ENCODE results near the gene CELF5.
A peak's percentile ranks its signal among the peaks of the same experiment; 100 is the strongest.

Gene CELF5

DNA sequence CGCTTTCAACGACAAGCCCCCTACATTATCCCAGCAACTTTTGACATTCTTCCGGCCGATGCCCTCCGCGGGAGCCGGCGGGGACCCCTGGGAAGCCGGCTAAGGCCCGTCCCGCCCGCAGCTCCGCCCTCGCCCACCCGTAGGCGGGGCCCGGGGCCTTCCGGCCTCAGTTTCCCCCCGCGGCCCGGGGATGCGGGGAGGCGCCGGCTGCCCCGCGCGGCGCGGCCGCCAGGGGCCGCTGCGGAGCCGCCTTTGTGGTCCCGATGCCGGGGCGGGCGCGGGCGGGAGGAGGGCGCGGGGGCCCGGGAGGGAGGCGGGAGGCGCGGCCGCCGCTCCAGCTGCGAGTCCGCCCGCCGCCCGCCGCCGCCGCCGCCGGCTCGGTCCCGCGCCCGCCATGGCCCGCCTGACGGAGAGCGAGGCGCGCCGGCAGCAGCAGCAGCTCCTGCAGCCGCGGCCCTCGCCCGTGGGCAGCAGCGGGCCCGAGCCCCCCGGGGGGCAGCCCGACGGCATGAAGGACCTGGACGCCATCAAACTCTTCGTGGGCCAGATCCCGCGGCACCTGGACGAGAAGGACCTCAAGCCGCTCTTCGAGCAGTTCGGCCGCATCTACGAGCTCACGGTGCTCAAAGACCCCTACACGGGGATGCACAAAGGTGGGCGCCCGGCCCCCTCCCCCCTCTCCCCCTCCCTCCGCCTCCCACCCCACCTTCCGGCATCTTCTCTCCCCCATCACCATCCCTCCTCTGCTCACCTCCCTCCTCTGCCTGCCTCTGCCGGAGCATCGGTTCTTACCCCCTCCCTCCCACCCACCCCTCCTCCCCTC lies at the start of gene CELF5:
Gene CELF5 (plus strand): TSS at position 316 of the 823 bp plus-strand sequence. CDS start 79 bp downstream, at position 395.
- no peaks in the 10 kb centered on the region for H3K36me3 ChIP-seq (ENCODE audit: insufficient read depth, low read length)
- no peak within 1 kb of the TSS for H3K9ac ChIP-seq (ENCODE audit: insufficient read length)
- TF ChIP-seq POLR2AphosphoS5 (IDR thresholded peaks at IDR 0.05; ENCODE audit: borderline replicate concordance, low read depth, low read length), result no peak
- peak within 1 kb of the TSS; percentile 49 for H3K4me3 ChIP-seq
- H3K27ac ChIP-seq, result no peak within 1 kb of the TSS
- H3K9me3 ChIP-seq (ENCODE audit: low read depth, low read length), result no peaks in the 10 kb centered on the region
- no peak for DNase-seq (ENCODE audit: low read depth, low spot score)

DNA sequence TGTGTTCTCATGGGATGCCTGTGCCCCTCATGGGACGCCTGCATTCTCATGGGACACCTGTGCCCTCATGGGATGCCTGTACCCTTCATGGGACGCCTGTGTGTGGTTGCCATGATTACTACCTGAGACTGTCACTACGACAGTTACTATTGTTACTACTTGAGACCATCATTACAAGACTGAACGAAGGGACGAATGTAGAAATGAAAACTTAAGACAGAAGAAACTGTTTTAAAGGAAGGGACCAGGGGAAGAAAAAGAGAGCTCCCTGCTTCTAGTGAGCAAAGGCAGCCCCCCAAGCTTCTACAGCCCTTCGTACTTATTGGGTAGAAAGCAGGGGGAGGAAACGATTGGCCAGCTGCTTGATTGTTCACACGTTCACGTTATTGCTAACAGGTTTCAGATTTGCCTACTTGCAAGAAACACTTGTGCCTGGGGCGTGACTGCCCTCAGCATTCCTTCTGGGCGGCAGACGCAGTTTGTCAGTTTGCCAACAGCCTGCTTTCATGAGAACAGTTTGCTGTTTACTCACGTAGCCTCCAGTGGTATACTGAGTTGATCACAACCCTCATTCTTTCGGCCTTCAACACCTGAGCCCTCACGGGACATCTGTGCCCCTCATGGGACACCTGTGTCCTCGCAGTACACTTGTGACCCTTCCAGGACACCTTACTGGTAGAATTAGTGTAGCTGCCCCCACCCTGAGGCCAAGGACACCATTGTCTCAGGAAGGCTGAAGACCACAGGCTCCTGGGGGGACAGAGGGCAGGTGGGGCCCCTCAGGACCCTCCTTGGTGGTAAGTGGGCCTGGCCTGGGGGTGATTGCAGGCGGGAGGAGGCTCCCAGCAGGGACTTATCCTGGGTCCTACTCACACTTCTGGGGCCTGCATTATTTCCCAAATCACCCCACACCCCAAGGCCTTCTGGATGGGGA lies 48.4 kb upstream of the CELF5 start:
- Histone ChIP-seq H3K9ac (ENCODE audit: insufficient read length) (no peak overlapping the region), H3K9me3 (ENCODE audit: low read depth, low read length) (no peaks in the 10 kb centered on the region), H3K4me3 (no peak overlapping the region), H3K36me3 (ENCODE audit: insufficient read depth, low read length) (no peaks in the 10 kb centered on the region), H3K27ac (no peak overlapping the region)
- no peak for TF ChIP-seq POLR2AphosphoS5 (IDR thresholded peaks at IDR 0.05; ENCODE audit: borderline replicate concordance, low read depth, low read length)
- no peak for TF ChIP-seq EZH2 (IDR thresholded peaks at IDR 0.05)
- no peak for TF ChIP-seq FOXP2 (optimal IDR thresholded peaks at IDR 0.05; ENCODE audit: control extremely low read depth, extremely low read length, insufficient read depth)
- DNase-seq (ENCODE audit: low read depth, low spot score), result no peak

DNA sequence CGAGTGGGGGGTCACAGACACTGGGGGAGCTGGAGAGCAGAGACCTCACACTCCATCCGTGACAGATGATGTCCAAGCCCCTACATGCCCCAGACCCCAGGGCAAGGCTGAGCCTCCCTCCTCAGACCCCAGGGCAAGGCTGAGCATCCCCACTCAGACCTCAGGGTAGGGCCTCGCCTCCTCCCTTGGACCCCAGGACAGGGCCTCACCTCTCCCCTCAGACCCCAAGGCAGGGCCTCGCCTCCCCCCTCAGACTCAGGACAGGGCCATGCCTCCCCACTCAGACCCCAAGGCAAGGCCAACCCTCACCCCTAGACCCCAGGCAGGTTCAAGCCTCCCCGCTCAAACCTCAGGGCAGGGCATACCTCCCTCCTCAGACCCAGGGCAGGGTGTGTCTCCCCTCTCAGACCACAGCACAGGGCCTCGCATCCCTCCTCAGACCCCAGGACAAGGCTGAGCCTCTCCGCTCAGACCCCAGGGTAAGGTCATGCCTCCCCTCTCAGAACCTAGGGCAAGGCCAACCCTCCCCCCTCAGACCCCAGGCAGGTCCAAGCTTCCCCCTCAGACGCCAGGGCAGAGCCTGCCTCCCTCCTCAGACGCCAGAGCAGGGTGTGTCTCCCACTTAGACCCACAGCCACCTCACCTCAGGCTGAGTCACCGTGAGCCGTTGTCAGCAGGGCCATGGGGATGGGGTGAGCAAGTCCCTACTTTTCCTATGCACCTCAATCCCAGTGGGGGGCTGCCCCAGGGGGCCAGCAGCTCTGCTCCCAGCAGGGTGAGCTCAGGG lies 47.6 kb upstream of the CELF5 start:
- DNase-seq (ENCODE audit: low read depth, low spot score), result no peak
- no peak for TF ChIP-seq EZH2 (IDR thresholded peaks at IDR 0.05)
- TF ChIP-seq POLR2AphosphoS5 (IDR thresholded peaks at IDR 0.05; ENCODE audit: borderline replicate concordance, low read depth, low read length), result no peak
- TF ChIP-seq FOXP2 (optimal IDR thresholded peaks at IDR 0.05; ENCODE audit: control extremely low read depth, extremely low read length, insufficient read depth), result no peak
- Histone ChIP-seq H3K4me3 (no peak overlapping the region), H3K9me3 (ENCODE audit: low read depth, low read length) (no peaks in the 10 kb centered on the region), H3K27ac (no peak overlapping the region), H3K36me3 (ENCODE audit: insufficient read depth, low read length) (no peaks in the 10 kb centered on the region), H3K9ac (ENCODE audit: insufficient read length) (no peak overlapping the region)

DNA sequence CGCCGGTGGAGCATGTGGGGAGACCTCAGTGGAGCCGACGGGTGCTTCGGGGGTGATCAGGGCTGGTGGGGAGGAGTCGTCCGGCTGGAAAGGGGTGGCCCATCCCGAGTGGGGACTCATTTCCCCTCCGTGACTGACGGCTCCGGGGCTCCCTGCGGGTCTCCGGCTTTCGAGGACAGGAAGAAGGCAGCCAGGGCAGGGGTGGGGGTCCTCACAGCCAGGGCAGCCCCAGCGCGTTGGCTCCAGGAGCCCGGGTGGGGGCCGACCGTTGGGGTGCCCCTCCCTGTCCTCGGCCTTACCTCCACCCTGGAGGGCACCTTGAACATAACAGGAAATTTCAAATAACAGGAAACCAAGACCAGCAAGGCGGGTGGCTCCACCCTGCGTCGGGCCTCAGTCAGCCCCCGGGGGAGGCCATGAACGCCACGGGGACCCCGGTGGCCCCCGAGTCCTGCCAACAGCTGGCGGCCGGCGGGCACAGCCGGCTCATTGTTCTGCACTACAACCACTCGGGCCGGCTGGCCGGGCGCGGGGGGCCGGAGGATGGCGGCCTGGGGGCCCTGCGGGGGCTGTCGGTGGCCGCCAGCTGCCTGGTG lies 46.0 kb upstream of the CELF5 start, which contains the start of gene S1PR4:
Gene S1PR4 (plus strand): TSS at position 393 of the 596 bp plus-strand sequence. CDS start 24 bp downstream, at position 417.
- no peak within 1 kb of the TSS for H3K27ac ChIP-seq
- no peaks in the 10 kb centered on the region for H3K36me3 ChIP-seq (ENCODE audit: insufficient read depth, low read length)
- no peaks in the 10 kb centered on the region for H3K9me3 ChIP-seq (ENCODE audit: low read depth, low read length)
- H3K9ac ChIP-seq (ENCODE audit: insufficient read length), result no peak within 1 kb of the TSS
- H3K4me3 ChIP-seq, result no peak within 1 kb of the TSS
- TF ChIP-seq FOXP2 (optimal IDR thresholded peaks at IDR 0.05; ENCODE audit: control extremely low read depth, extremely low read length, insufficient read depth) (no peak), POLR2AphosphoS5 (IDR thresholded peaks at IDR 0.05; ENCODE audit: borderline replicate concordance, low read depth, low read length) (no peak), EZH2 (IDR thresholded peaks at IDR 0.05) (no peak)
- DNase-seq (ENCODE audit: low read depth, low spot score), result no peak

DNA sequence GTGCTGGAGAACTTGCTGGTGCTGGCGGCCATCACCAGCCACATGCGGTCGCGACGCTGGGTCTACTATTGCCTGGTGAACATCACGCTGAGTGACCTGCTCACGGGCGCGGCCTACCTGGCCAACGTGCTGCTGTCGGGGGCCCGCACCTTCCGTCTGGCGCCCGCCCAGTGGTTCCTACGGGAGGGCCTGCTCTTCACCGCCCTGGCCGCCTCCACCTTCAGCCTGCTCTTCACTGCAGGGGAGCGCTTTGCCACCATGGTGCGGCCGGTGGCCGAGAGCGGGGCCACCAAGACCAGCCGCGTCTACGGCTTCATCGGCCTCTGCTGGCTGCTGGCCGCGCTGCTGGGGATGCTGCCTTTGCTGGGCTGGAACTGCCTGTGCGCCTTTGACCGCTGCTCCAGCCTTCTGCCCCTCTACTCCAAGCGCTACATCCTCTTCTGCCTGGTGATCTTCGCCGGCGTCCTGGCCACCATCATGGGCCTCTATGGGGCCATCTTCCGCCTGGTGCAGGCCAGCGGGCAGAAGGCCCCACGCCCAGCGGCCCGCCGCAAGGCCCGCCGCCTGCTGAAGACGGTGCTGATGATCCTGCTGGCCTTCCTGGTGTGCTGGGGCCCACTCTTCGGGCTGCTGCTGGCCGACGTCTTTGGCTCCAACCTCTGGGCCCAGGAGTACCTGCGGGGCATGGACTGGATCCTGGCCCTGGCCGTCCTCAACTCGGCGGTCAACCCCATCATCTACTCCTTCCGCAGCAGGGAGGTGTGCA lies 45.3 kb upstream of the CELF5 start:
- TF ChIP-seq POLR2AphosphoS5 (IDR thresholded peaks at IDR 0.05; ENCODE audit: borderline replicate concordance, low read depth, low read length) (no peak), EZH2 (IDR thresholded peaks at IDR 0.05) (no peak), FOXP2 (optimal IDR thresholded peaks at IDR 0.05; ENCODE audit: control extremely low read depth, extremely low read length, insufficient read depth) (no peak)
- H3K27ac ChIP-seq, result no peak overlapping the region
- H3K9me3 ChIP-seq (ENCODE audit: low read depth, low read length), result no peaks in the 10 kb centered on the region
- DNase-seq (ENCODE audit: low read depth, low spot score), result no peak
- no peaks in the 10 kb centered on the region for H3K36me3 ChIP-seq (ENCODE audit: insufficient read depth, low read length)
- H3K4me3 ChIP-seq, result no peak overlapping the region
- no peak overlapping the region for H3K9ac ChIP-seq (ENCODE audit: insufficient read length)

DNA sequence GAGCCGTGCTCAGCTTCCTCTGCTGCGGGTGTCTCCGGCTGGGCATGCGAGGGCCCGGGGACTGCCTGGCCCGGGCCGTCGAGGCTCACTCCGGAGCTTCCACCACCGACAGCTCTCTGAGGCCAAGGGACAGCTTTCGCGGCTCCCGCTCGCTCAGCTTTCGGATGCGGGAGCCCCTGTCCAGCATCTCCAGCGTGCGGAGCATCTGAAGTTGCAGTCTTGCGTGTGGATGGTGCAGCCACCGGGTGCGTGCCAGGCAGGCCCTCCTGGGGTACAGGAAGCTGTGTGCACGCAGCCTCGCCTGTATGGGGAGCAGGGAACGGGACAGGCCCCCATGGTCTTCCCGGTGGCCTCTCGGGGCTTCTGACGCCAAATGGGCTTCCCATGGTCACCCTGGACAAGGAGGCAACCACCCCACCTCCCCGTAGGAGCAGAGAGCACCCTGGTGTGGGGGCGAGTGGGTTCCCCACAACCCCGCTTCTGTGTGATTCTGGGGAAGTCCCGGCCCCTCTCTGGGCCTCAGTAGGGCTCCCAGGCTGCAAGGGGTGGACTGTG lies 44.6 kb upstream of the CELF5 start:
- no peak for TF ChIP-seq EZH2 (IDR thresholded peaks at IDR 0.05)
- TF ChIP-seq POLR2AphosphoS5 (IDR thresholded peaks at IDR 0.05; ENCODE audit: borderline replicate concordance, low read depth, low read length), result no peak
- TF ChIP-seq FOXP2 (optimal IDR thresholded peaks at IDR 0.05; ENCODE audit: control extremely low read depth, extremely low read length, insufficient read depth), result no peak
- no peaks in the 10 kb centered on the region for H3K9me3 ChIP-seq (ENCODE audit: low read depth, low read length)
- no peak overlapping the region for H3K27ac ChIP-seq
- no peaks in the 10 kb centered on the region for H3K36me3 ChIP-seq (ENCODE audit: insufficient read depth, low read length)
- H3K9ac ChIP-seq (ENCODE audit: insufficient read length), result no peak overlapping the region
- no peak for DNase-seq (ENCODE audit: low read depth, low spot score)
- no peak overlapping the region for H3K4me3 ChIP-seq
